ENCODE measurements around the gene B3GNT8.

DNA sequence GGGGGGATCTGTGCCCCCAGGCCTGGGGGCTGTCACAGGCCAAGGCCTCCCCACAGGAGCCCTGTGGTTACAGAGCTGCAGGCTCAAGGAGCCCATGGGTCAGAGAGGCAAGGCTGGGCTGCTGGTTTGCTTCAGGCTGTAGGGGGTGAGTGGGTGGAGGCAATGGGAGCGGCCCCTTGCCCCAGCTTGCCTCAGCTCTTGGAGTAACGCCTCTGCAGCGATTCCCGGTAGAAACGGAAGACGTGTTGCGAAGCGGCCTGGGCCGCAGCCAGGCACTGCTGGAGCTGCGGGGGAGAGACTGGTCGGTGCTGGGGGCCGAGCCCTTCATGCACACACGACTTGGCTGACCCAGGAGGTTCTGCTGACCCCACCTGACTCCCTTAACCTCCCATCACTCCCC is 40.7 kb downstream of the B3GNT8 start:
- TF ChIP-seq, protein P1, sequence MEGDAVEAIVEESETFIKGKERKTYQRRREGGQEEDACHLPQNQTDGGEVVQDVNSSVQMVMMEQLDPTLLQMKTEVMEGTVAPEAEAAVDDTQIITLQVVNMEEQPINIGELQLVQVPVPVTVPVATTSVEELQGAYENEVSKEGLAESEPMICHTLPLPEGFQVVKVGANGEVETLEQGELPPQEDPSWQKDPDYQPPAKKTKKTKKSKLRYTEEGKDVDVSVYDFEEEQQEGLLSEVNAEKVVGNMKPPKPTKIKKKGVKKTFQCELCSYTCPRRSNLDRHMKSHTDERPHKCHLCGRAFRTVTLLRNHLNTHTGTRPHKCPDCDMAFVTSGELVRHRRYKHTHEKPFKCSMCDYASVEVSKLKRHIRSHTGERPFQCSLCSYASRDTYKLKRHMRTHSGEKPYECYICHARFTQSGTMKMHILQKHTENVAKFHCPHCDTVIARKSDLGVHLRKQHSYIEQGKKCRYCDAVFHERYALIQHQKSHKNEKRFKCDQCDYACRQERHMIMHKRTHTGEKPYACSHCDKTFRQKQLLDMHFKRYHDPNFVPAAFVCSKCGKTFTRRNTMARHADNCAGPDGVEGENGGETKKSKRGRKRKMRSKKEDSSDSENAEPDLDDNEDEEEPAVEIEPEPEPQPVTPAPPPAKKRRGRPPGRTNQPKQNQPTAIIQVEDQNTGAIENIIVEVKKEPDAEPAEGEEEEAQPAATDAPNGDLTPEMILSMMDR (IDR thresholded peaks at IDR 0.05) = no peak
- TF ChIP-seq POLR2A (IDR thresholded peaks at IDR 0.05) = no peak
